GM12878 (cell line): ENCODE measurements around the gene NAMPT. TPM values are rescaled to one million over a fixed set of nuclear protein-coding genes. Genes with fewer than 3 reads are reported as not detected.

Source experiments
- ATAC-seq: fragments of 200-7000 bp; cut with Tn5 transposase; 3 replicates; pipeline ENCODE4 v1.9.1; 2020; ENCODE audit warnings: mild to moderate bottlenecking, moderate library complexity
- BruUV-seq: library from RNA; stranded (reverse); fragments of 400-500 nt; replicated peaks from 2 replicates; lab custom pipeline; 2021; lab: Mats Ljungman, UMichigan
- CTCF ChIA-PET: fragments of 300-600 bp; sonication (Branson Sonifier 250); formaldehyde crosslinking; extraction: SDS; loops from one replicate; lab custom pipeline; 2021; ENCODE audit warnings: inconsistent platforms; lab: Yijun Ruan, JAX
- POLR2A ChIA-PET: fragments of 350-600 bp; formaldehyde crosslinking; extraction: SDS; loops from one replicate; lab custom pipeline; 2021; ENCODE audit warnings: inconsistent platforms; lab: Charles Lee
- RAD21 ChIA-PET: fragments of 300-600 bp; sonication (Branson Sonifier 250); formaldehyde crosslinking; loops from one replicate; lab custom pipeline; 2023; ENCODE audit warnings: antibody characterized with exemption; ENCODE audit not compliant: unreplicated experiment; lab: Charles Lee
- SMC1A ChIA-PET: fragments of 300-600 bp; sonication (Branson Sonifier 250); formaldehyde crosslinking; loops from one replicate; lab custom pipeline; 2023; ENCODE audit not compliant: unreplicated experiment, uncharacterized antibody; lab: Charles Lee
- DNase-seq: peaks from one replicate; pipeline ENCODE4 v3.0.0-alpha.2; 2011; ENCODE audit warnings: low read depth, low spot score
- FAIRE-seq: peaks from 3 replicates; lab custom pipeline; 2011; peaks lifted over from hg19 to GRCh38; lab: Jason Lieb, UNC
- H2AFZ ChIP-seq: 2 replicates; pipeline ENCODE4 v1.6.0; 2011; ENCODE audit warnings: low read depth, low read length, control low read depth; ENCODE audit not compliant: control insufficient read depth
- H3K27ac ChIP-seq: 2 replicates; pipeline ENCODE4 v1.5.1; 2011; ENCODE audit warnings: control low read depth; ENCODE audit not compliant: control insufficient read depth, insufficient read depth
- H3K27me3 ChIP-seq, 2 experiments: replicated peaks in 1 of 2; 2 replicates each; pipeline versions ENCODE4 v1.6.0 to v1.6.1; 2011; ENCODE audit warnings: low read length in 1 of 2; ENCODE audit not compliant: control insufficient read depth in 2 of 2, insufficient read depth in 2 of 2
- H3K36me3 ChIP-seq, 2 experiments: 2 replicates each; pipeline ENCODE4 v1.5.1; 2011; ENCODE audit warnings: low read length in 1 of 2; ENCODE audit not compliant: control insufficient read depth in 2 of 2, insufficient read depth in 2 of 2
- H3K4me1 ChIP-seq: 2 replicates; pipeline ENCODE4 v1.6.1; 2011; ENCODE audit warnings: mild to moderate bottlenecking, low read length, moderate library complexity, mixed read lengths; ENCODE audit not compliant: control insufficient read depth, insufficient read depth
- H3K4me2 ChIP-seq: 2 replicates; pipeline ENCODE4 v1.6.0; 2011; ENCODE audit warnings: control low read depth; ENCODE audit not compliant: control insufficient read depth, insufficient read depth
- H3K4me3 ChIP-seq: fragments of 200-600 bp; sonication (generic); 2 replicates; pipeline ENCODE4 v1.5.1; 2016
- H3K79me2 ChIP-seq: 2 replicates; pipeline ENCODE4 v1.6.0; 2011; ENCODE audit warnings: low read length; ENCODE audit not compliant: control insufficient read depth, insufficient read depth
- H3K9ac ChIP-seq: 2 replicates; pipeline ENCODE4 v1.8.0; 2011; ENCODE audit warnings: low read length, control low read depth, mixed read lengths; ENCODE audit not compliant: control insufficient read depth, insufficient read depth
- H3K9me3 ChIP-seq: replicated peaks from 3 replicates; pipeline ENCODE4 v1.5.1; 2011; ENCODE audit warnings: mild to moderate bottlenecking, low read length; ENCODE audit not compliant: control insufficient read depth, insufficient read depth
- H4K20me1 ChIP-seq: 2 replicates; pipeline ENCODE4 v1.6.0; 2011; ENCODE audit not compliant: control insufficient read depth, insufficient read depth
- IRF3 ChIP-seq: fragments of 450-650 bp; IDR thresholded peaks from 2 replicates; pipeline ENCODE4 v1.6.1; 2014; ENCODE audit warnings: mild to moderate bottlenecking
- POLR2A ChIP-seq: IDR thresholded peaks from 2 replicates; pipeline ENCODE4 v1.6.1; 2011; ENCODE audit warnings: low read depth, mild to moderate bottlenecking, low read length
- PRDM15 ChIP-seq: fragments of 450-650 bp; formaldehyde crosslinking; IDR thresholded peaks from 2 replicates; pipeline ENCODE4 v1.4.0; 2020; ENCODE audit warnings: mild to moderate bottlenecking, moderate library complexity
- RAD51 ChIP-seq: fragments of 450-650 bp; IDR thresholded peaks from 2 replicates; pipeline ENCODE4 v1.6.1; 2016; ENCODE audit warnings: moderate library complexity, mild to moderate bottlenecking, inconsistent platforms
- SPI1 ChIP-seq: IDR thresholded peaks from 2 replicates; pipeline ENCODE4 v1.6.1; 2011; ENCODE audit warnings: low read depth, mild to moderate bottlenecking, low read length, moderate library complexity, borderline replicate concordance; ENCODE audit not compliant: insufficient read depth
- ZBED1 ChIP-seq: IDR thresholded peaks from 2 replicates; pipeline ENCODE4 v1.6.1; 2016; ENCODE audit warnings: borderline replicate concordance
- ZBTB11 ChIP-seq: fragments of 450-650 bp; formaldehyde crosslinking; IDR thresholded peaks from 2 replicates; pipeline ENCODE4 v1.5.0; 2022; ENCODE audit warnings: mild to moderate bottlenecking, missing genetic modification characterization
- WGBS: methylation state at CpG from one replicate; pipeline ENCODE4 v1.1.6; 2016; ENCODE audit warnings: low lambda C conversion rate; ENCODE audit not compliant: insufficient replicate concordance, insufficient coverage; ENCODE audit errors: missing lambda C conversion rate; 5-methylcytosine and 5-hydroxymethylcytosine counted together
- in situ Hi-C: fragments of 300-500 bp; cut with MboI; formaldehyde crosslinking; loops from 9 replicates; pipeline ENCODE4 v1.14.3; 2018; ENCODE audit warnings: mixed read lengths
- intact Hi-C: fragments of 100-400 bp; cut with micrococcal nuclease; formaldehyde crosslinking; loops from one replicate; pipeline ENCODE4 v1.14.2; 2022; ENCODE audit not compliant: unreplicated experiment
- polyA plus RNA-seq, 11 experiments: library from polyadenylated mRNA; depleted of rRNA in 4 of 11; unstranded in 6 of 11; stranded (reverse) in 5 of 11; fragments of >200 nt; fragmentation: Nextera tagmentation in 4 of 11; fragmentation: Illumina TruSeq in 1 of 11; extraction: Ambion mirVana in 4 of 11; extraction: Trizol in 1 of 11; gene quantifications; 1 replicate in 1 of 11; 2 replicates in 10 of 11; pipeline versions ENCODE4 v1.2.1 to v1.2.3, GENCODE V29; 2011 to 2016; ENCODE audit warnings: inconsistent platforms in 2 of 11, missing spikeins in 2 of 11, low read depth in 1 of 11
- total RNA-seq, 4 experiments: library from RNA; depleted of rRNA in 3 of 4; stranded (reverse); fragments of >200 nt in 3 of 4; fragmentation: Illumina TruSeq in 1 of 4; extraction: Trizol in 1 of 4; gene quantifications; 2 replicates each; pipeline versions ENCODE4 v1.2.1 to v1.2.3, GENCODE V29; 2013 to 2021

Gene NAMPT
- total and polyA plus RNA-seq, 10 of the 15 experiments (the other 5 are each of a cell fraction or from before 2014, with no cell fraction given) = 28.3 to 173 (median 75.0) TPM

GRCh38 chr7:106199813-106200364 lies 84.9 kb downstream of the NAMPT start:
- Histone ChIP-seq H3K4me2 (no peak overlapping the region), H3K4me1 (no peaks in the 10 kb centered on the region), H3K27me3 (no peaks in the 10 kb centered on the region), H4K20me1 (no peaks in the 10 kb centered on the region), H3K9ac (no peak overlapping the region), H3K36me3 (no peaks in the 10 kb centered on the region), H2AFZ (no peak overlapping the region), H3K27ac (no peak overlapping the region), H3K9me3 (no peaks in the 10 kb centered on the region), H3K79me2 (no peaks in the 10 kb centered on the region), H3K4me3 (no peak overlapping the region)
- in situ Hi-C loops (no loop called here), intact Hi-C loops (no loop called here)
- RAD21 ChIA-PET = interaction anchor here (1.1 kb wide), 1 partner anchor 85 kb away, joined by 3 read pairs; the partner anchor contains the start of gene NAMPT
- WGBS = 64% methylated on average over 6 of the region's 6 CpGs
- SMC1A ChIA-PET = no interaction called here
- TF ChIP-seq SPI1 = 0 out of 2 replicates have a peak, but pooled peaks have one; percentile 29
- no peak for TF ChIP-seq ZBED1
- POLR2A ChIA-PET = interaction anchor here (0.5 kb wide), 1 partner anchor 176 kb away, joined by 5 read pairs; no protein-coding TSS in a partner anchor
- DNase-seq (no peak), ATAC-seq (no peak), FAIRE-seq (no peak)
- no TSS peak for BruUV-seq
- CTCF ChIA-PET = interaction anchor here (0.8 to 1.7 kb wide), 3 partner anchors 18 to 46 kb away, joined by 3 to 4 read pairs (median 3); no protein-coding TSS in a partner anchor

DNA sequence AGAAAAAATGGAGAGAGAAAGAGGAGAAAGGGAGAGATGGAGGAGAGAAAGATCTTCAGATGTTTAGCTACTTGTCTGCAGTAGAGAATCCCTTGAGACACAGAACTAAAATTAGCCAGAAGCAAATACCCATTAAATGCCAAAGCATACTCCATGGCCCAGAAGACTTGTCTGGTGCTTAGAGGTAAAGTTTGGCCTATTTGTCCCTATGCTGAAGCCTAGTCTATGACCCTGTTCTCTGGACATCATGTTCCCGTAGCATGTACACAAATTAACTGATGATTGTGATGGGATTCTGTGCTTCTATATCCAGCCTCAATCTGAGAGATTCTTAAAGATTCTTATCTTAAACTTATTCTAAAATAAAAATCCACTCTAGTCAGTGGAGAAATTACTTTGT lies 85.8 kb downstream of the NAMPT start:
- POLR2A ChIA-PET = interaction anchor here (0.9 kb wide), 1 partner anchor 25 kb away, joined by 10 read pairs; no protein-coding TSS in a partner anchor
- CTCF ChIA-PET = interaction anchor here (1.7 kb wide), 1 partner anchor 45 kb away, joined by 4 read pairs; no protein-coding TSS in a partner anchor
- TF ChIP-seq PRDM15 (CRISPR knock-in tag) = no peak
- no peak for TF ChIP-seq POLR2A
- TF ChIP-seq ZBTB11 (CRISPR knock-in tag) = no peak
- no peak for TF ChIP-seq RAD51
- no peak for TF ChIP-seq IRF3

More for the DNA sequence above, 85.8 kb downstream of the NAMPT start:
- no peaks in the 10 kb centered on the region for H3K4me1 ChIP-seq
- FAIRE-seq (no peak), DNase-seq (no peak), ATAC-seq (no peak)
- H3K9ac ChIP-seq = no peak overlapping the region
- intact Hi-C loops = no loop called here
- no peaks in the 10 kb centered on the region for H3K36me3 ChIP-seq
- no peak overlapping the region for H3K4me2 ChIP-seq
- H4K20me1 ChIP-seq = no peaks in the 10 kb centered on the region
- SMC1A ChIA-PET = no interaction called here
- no peak overlapping the region for H3K27ac ChIP-seq
- H3K79me2 ChIP-seq = no peaks in the 10 kb centered on the region
- H3K4me3 ChIP-seq = no peak overlapping the region
- no TSS peak for BruUV-seq
- H2AFZ ChIP-seq = no peak overlapping the region
- no peaks in the 10 kb centered on the region for H3K27me3 ChIP-seq
- WGBS = 100% methylated on average over 1 of the region's 1 CpG
- in situ Hi-C loops = no loop called here
- RAD21 ChIA-PET = interaction anchor here (1.0 kb wide), 1 partner anchor 264 kb away, joined by 3 read pairs; no protein-coding TSS in a partner anchor
- no peaks in the 10 kb centered on the region for H3K9me3 ChIP-seq
